Fibroblast of the conjunctiva (primary cell): Measurements from ENCODE around the gene GUCY2D.
"Not testable (repeated sequence)": the region's sequence is repeated elsewhere in the genome, so short reads cannot be mapped to it uniquely, and the experiment has no call there.

Experiments
- DNase-seq: peaks from one replicate; pipeline ENCODE4 v3.0.0-alpha.2; 2010; ENCODE audit warnings: low read depth

The GUCY2D gene

DNA sequence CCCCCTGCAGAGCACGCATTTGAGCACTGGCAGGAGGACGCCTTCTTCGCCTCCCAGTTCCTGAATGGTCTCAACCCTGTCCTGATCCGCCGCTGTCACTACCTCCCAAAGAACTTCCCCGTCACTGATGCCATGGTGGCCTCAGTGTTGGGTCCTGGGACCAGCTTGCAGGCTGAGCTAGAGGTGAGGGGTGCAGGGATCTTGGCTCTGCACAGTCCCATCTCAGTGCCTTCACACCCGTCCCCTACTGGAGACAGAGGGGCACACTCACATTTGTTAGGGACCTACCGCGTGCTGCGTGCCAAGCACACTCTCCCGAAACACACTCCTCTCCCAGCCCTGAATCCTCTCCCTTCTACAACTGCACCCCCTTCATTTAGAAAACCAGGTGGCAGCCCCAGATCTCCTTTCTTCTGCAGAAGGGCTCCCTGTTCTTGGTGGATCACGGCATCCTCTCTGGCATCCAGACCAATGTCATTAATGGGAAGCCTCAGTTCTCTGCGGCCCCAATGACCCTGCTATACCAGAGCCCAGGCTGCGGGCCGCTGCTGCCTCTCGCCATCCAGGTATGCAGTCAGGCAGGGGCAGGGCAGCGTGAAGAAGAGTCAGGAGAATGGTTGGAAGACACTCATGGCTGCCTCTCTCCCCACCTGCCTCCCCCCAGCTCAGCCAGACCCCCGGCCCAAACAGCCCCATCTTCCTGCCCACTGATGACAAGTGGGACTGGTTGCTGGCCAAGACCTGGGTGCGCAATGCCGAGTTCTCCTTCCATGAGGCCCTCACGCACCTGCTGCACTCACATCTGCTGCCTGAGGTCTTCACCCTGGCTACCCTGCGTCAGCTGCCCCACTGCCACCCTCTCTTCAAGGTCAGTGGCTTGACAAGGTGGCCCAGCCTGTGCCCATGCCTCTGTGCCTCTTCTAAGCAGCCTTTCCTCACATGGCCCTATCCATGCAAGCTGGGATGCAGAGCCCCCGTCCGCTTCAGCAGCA, 42.7 kb downstream of the GUCY2D start:
- no peak for DNase-seq

DNA sequence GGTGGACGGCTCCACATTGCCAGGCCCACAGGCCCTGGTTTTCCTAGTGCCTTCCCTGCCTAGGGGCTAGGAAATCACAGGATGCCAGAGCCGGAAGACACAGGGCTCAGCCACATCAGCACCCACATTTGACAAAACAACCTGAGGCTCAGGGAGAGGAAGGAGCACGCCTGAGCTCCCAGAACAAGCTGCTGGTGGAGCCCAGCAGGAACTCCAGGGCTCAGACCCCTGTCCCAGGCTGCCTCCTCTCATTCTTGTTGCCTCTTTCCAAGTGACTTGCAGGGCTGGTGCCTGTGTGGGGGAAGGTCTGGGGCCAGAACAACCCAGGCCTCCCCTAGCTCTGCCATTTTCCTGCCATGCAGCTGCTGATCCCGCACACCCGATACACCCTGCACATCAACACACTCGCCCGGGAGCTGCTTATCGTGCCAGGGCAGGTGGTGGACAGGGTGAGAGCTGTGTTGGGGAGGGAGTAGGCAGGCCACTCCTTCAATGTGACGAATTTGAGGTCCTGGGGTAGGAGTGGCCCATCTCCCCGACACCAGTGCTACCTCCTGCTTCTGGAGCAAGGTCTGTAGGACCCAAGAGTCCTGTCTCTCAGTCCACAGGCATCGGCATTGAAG, 44.0 kb downstream of the GUCY2D start:
- no peak for DNase-seq

- no peak for DNase-seq
Observed at GRCh38 chr17:8046929-8047768, 44.7 kb downstream of the GUCY2D start.

DNA sequence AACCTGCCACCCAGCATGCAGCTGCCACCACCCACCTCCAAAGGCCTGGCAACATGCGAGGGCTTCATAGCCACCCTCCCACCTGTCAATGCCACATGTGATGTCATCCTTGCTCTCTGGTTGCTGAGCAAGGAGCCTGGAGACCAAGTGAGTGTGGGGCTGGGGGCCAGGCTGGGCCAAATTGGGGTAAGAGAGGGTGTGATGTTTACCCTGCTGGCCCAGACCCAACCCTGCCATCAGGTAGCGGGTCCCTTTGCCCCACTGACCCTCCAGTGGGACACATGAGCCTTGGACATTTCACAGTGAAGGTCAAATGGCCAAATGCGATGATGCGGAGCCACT, 45.3 kb downstream of the GUCY2D start:
- no peak for DNase-seq

- DNase-seq, result no peak
Observed at GRCh38 chr17:8048236-8048635, 45.8 kb downstream of the GUCY2D start.

GRCh38 chr17:8048736-8049135, 46.3 kb downstream of the GUCY2D start:
- DNase-seq, result no peak

DNA sequence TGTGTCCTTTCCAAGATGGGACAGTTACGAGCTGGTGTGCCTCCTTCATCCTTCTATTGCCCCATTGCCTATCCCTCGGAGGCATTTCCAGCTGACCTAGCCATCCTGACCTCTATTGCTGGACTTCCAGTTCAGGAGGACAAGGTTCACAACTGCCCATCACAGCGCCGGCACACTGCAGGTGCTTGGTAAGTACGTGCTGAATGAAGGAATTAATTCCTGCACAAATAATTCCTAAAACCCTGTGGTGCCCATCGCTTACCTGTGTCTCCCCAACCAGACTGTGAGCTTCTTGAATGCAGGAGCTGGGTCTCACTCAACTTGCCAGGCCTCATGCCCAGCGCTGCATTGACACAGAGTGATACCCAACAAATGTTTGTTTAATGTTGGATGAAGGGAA, 49.4 kb downstream of the GUCY2D start:
- DNase-seq, result no peak

DNA sequence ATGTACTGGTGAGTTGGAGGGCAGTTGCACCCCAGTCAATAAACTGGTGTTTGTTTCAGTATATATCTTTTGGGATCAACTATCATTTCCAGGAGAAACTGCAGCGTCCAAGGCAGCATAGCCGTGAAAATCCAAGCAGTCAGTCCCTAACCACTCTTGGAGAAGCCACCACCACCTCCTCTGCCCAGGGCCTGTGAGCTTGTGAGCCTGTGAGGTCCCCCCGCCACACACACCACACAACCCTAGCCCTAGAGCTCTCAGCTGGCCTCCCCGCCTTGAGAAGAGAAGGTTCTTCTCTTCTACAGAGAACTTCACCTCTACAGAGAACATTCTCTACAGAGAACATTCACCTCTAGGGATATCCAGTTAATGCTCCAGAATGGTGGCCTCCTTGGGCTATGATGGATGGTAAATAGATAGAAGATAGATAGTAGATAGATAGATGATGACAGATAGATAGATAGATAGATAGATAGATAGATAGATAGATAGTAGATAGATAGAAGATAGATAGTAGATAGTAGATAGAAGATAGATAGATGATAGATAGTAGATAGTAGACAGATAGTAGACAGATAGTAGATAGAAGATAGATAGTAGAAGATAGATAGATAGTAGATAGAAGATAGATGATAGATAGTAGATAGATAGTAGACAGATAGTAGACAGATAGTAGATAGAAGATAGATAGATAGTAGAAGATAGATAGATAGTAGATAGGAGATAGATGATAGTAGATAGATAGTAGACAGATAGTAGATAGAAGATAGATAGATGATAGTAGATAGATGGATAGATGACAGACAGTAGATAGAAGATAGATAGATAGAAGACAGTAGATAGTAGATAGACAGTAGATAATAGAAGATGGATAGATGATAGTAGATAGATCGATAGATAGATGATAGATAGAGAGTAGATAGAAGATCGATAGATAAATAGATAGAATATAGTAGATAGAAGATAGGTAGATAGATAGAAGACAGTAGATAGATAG, 50.1 kb downstream of the GUCY2D start:
- no peak for DNase-seq

- no peak for DNase-seq
Observed at GRCh38 chr17:8053600-8053999, 51.2 kb downstream of the GUCY2D start.

DNA sequence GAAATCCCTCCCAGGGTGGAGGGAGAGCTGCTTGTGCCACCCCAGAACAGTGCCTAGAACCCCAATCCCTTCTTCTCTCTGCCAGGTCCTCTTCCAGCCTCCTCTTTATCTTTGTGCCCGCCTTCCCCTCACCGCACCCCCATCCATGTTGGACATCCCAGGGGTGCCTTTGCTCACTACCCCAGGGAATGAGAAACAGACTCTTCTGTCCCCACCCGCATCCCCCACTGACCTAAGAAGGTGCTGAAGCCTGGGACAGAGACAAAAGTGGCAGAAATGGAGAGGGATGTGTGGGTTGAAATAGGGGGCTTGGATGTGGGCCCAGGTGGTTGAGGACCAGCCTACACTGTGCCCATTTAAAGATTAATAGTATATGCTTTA, 53.4 kb downstream of the GUCY2D start:
- DNase-seq, result no peak

- peak; percentile 35 for DNase-seq
Observed at GRCh38 chr17:8056232-8056975, 54.0 kb downstream of the GUCY2D start.

GRCh38 chr17:8056976-8057625, 54.7 kb downstream of the GUCY2D start:
- DNase-seq, result no peak

DNA sequence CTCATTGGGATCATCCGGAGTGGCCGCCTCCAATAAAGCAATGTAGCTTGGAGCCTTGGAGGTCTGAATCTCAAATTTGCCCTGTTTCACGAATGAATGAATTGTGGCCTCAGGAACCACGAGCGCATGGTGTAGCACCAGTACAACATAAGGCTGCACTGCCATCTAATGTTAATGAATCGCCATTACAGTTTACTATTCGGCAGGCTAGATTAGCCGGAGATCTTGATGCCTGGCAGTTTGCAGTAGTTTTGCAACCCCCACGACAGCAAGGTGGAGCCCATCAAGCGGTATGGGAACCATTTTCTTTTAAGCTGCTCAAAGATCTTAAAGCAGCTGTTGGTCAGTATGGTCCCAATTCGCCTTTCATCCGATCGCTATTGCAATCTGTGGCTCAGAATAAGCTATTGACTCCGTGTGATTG, 55.3 kb downstream of the GUCY2D start:
- DNase-seq, result peak; percentile 74

DNA sequence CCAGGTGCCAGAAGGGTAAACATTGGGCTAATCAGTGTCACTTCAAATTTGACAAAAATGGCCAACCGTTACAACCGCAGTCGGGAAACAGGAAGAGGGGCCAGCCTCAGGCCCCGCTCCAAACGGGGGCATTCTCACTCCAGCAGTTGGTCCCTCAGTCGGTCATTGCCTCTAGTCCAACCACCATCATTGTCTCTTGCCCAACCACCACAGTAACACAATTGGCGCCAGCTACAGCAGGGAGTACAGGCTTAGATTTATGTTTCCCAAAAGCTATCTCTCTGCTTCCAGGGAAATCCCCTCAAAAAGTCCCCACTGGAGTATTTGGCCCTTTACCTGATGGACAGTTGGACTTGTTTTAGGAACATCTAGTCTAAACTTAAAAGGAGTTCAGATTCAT, 56.7 kb downstream of the GUCY2D start:
- no peak for DNase-seq

DNA sequence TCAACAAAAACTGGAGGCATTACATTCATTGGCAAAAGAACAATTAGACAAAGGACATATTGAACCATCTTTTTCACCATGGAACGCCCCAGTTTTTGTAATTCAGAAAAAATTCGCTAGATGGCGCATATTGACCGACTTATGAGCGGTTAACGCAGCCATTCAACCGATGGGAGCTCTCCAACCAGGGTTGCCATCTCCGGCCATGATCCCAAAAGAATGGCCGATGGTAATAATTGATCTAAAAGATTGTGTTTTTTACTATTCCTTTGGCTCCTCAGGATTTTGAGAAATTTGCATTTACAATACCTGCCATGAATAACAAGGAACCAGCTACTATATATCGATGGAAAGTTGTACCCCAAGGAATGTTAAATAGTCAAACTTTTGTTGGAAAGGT, 57.9 kb downstream of the GUCY2D start:
- DNase-seq, result peak; percentile 46

GRCh38 chr17:8061851-8062250, 59.4 kb downstream of the GUCY2D start:
- DNase-seq, result not testable (repeated sequence)

GRCh38 chr17:8062435-8062806, 60.0 kb downstream of the GUCY2D start:
- no peak for DNase-seq

DNA sequence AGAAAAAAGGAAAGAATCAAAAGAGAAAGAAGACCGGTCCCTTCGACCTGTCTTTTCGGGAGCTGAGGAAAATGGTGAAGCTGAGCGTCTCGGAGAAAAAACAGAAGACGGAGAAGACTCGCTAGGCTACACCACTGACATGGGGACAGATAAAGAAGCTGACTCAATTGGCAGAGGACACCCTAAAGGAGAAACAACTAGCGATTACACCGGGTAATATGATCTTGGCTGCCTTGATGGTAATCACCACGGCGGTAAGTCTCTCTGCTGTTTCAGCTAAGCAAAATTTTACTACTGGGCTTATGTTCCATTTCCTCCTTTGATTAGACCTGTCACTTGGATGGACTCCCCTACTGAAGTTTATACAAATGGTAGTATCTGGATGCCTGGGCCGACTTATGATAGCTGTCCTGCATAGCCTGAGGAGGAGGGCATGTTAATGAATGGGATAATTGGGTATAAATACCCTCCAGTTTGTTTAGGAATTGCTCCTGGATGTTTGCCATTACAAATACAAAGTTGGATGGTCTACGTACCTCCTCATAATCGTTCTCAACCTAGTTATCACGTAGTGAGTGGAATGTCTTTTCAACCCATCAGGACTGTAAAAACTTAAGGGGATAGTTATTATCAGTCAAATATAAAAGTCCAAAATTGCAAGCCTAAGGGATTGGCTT, 60.5 kb downstream of the GUCY2D start:
- DNase-seq, result no peak

- no peak for DNase-seq
Observed at GRCh38 chr17:8063761-8064534, 61.5 kb downstream of the GUCY2D start.
